DLD1 (cell line): ENCODE measurements around the gene RMND5A.

Source experiments
- in situ Hi-C: cut with HindIII; loops from 2 replicates; pipeline ENCODE4 v1.10.0; 2017; ENCODE audit warnings: low sequenced_read_pairs

RMND5A gene

GRCh38 chr2:86764661-86765309 is 44.7 kb downstream of the RMND5A start:
- in situ Hi-C loops: no loop called here

- in situ Hi-C loops: no loop called here
These were observed 45.2 kb downstream of the RMND5A start for GRCh38 chr2:86765310-86765695.

- in situ Hi-C loops: no loop called here
These were observed 48.3 kb downstream of the RMND5A start for GRCh38 chr2:86768189-86768949.

- in situ Hi-C loops: no loop called here
These were observed 49.7 kb downstream of the RMND5A start for GRCh38 chr2:86769838-86770237.

- in situ Hi-C loops: no loop called here
These were observed 50.8 kb downstream of the RMND5A start for GRCh38 chr2:86770816-86771301.

- in situ Hi-C loops: no loop called here
These were observed 52.5 kb downstream of the RMND5A start for GRCh38 chr2:86772611-86773010.

GRCh38 chr2:86774862-86775261 is 54.8 kb downstream of the RMND5A start:
- in situ Hi-C loops: no loop called here

- in situ Hi-C loops: no loop called here
These were observed 55.2 kb downstream of the RMND5A start for GRCh38 chr2:86775338-86775737.

GRCh38 chr2:86776532-86776931 is 56.4 kb downstream of the RMND5A start:
- in situ Hi-C loops: no loop called here

- in situ Hi-C loops: no loop called here
These were observed 58.9 kb downstream of the RMND5A start for GRCh38 chr2:86778957-86779356.

- in situ Hi-C loops: no loop called here
These were observed 59.9 kb downstream of the RMND5A start for GRCh38 chr2:86779971-86780370.

- in situ Hi-C loops: no loop called here
These were observed 61.3 kb downstream of the RMND5A start for GRCh38 chr2:86781363-86781762.

- in situ Hi-C loops: no loop called here
These were observed 62.7 kb downstream of the RMND5A start for GRCh38 chr2:86782748-86783147.

GRCh38 chr2:86783615-86784339 is 63.7 kb downstream of the RMND5A start:
- in situ Hi-C loops: no loop called here

GRCh38 chr2:86785456-86785855 is 65.4 kb downstream of the RMND5A start:
- in situ Hi-C loops: no loop called here

- in situ Hi-C loops: no loop called here
These were observed 66.0 kb downstream of the RMND5A start for GRCh38 chr2:86786001-86786536.

GRCh38 chr2:86787736-86788135 is 67.6 kb downstream of the RMND5A start:
- in situ Hi-C loops: no loop called here

GRCh38 chr2:86788165-86788564 is 68.1 kb downstream of the RMND5A start:
- in situ Hi-C loops: no loop called here

- in situ Hi-C loops: no loop called here
These were observed 69.0 kb downstream of the RMND5A start for GRCh38 chr2:86788881-86789686.

- in situ Hi-C loops: no loop called here
These were observed 69.6 kb downstream of the RMND5A start for GRCh38 chr2:86789687-86790133.
